ENCODE measurements around the gene RAD54L. TPM values are rescaled to one million over a fixed set of nuclear protein-coding genes. Genes with fewer than 3 reads are reported as not detected.

The RAD54L gene
- total and polyA plus RNA-seq, 2 experiments from 2014 or later, result 4.2 to 6.2 TPM

GRCh38 chr1:46278807-46279206 lies 31.2 kb downstream of the RAD54L start:
- H2AFZ ChIP-seq, result no peak overlapping the region
- no peak for DNase-seq (ENCODE audit: low spot score)
- TF ChIP-seq EZH2 (IDR thresholded peaks at IDR 0.05; ENCODE audit: borderline replicate concordance), result no peak
- TF ChIP-seq EZH2phosphoT487 (IDR thresholded peaks at IDR 0.05; ENCODE audit: low read depth, severe bottlenecking, unreplicated experiment), result no peak
- TF ChIP-seq CTCF (IDR thresholded peaks at IDR 0.05; ENCODE audit: poor library complexity), result no peak
- no peaks in the 10 kb centered on the region for H3K36me3 ChIP-seq (replicated peaks; ENCODE audit: insufficient read depth, low read depth)
- H3K9me3 ChIP-seq (ENCODE audit: low read depth), result no peaks in the 10 kb centered on the region
- no peaks in the 10 kb centered on the region for H4K20me1 ChIP-seq (ENCODE audit: insufficient read depth, poor library complexity, severe bottlenecking)
- H3K27ac ChIP-seq, result no peak overlapping the region
- H3K27me3 ChIP-seq, result no peaks in the 10 kb centered on the region
- no peaks in the 10 kb centered on the region for H3K79me2 ChIP-seq
- WGBS (ENCODE audit: low lambda C conversion rate, missing lambda C conversion rate), result 94% methylated on average over 12 of the region's 12 CpGs
- no peaks in the 10 kb centered on the region for H3K4me1 ChIP-seq (ENCODE audit: insufficient read depth)
- no peak overlapping the region for H3K4me3 ChIP-seq
- H3K9me2 ChIP-seq (replicated peaks; ENCODE audit: insufficient read depth), result no peaks in the 10 kb centered on the region
- H3K4me2 ChIP-seq, result no peak overlapping the region

- Histone ChIP-seq H3K36me3 (replicated peaks; ENCODE audit: insufficient read depth, low read depth) (no peaks in the 10 kb centered on the region), H3K4me2 (no peak overlapping the region), H3K27ac (no peak overlapping the region), H2AFZ (no peak overlapping the region), H4K20me1 (ENCODE audit: insufficient read depth, poor library complexity, severe bottlenecking) (peaks cover 7% of the 10 kb centered on the region), H3K9me2 (replicated peaks; ENCODE audit: insufficient read depth) (no peaks in the 10 kb centered on the region), H3K4me3 (no peak overlapping the region), H3K79me2 (peaks cover 5% of the 10 kb centered on the region), H3K4me1 (ENCODE audit: insufficient read depth) (no peaks in the 10 kb centered on the region), H3K9me3 (ENCODE audit: low read depth) (no peaks in the 10 kb centered on the region), H3K27me3 (no peaks in the 10 kb centered on the region)
- DNase-seq (ENCODE audit: low spot score), result no peak
- 98% methylated on average over 3 of the region's 3 CpGs for WGBS (ENCODE audit: low lambda C conversion rate, missing lambda C conversion rate)
- TF ChIP-seq EZH2phosphoT487 (IDR thresholded peaks at IDR 0.05; ENCODE audit: low read depth, severe bottlenecking, unreplicated experiment), result no peak
- no peak for TF ChIP-seq EZH2 (IDR thresholded peaks at IDR 0.05; ENCODE audit: borderline replicate concordance)
- no peak for TF ChIP-seq CTCF (IDR thresholded peaks at IDR 0.05; ENCODE audit: poor library complexity)
Observed at GRCh38 chr1:46280092-46280491, 32.5 kb downstream of the RAD54L start.

GRCh38 chr1:46281021-46281420 lies 33.5 kb downstream of the RAD54L start:
- 95% methylated on average over 14 of the region's 14 CpGs for WGBS (ENCODE audit: low lambda C conversion rate, missing lambda C conversion rate)
- H3K4me3 ChIP-seq, result no peak overlapping the region
- H3K27me3 ChIP-seq, result no peaks in the 10 kb centered on the region
- H2AFZ ChIP-seq, result no peak overlapping the region
- no peaks in the 10 kb centered on the region for H3K36me3 ChIP-seq (replicated peaks; ENCODE audit: insufficient read depth, low read depth)
- H3K27ac ChIP-seq, result no peak overlapping the region
- H3K9me3 ChIP-seq (ENCODE audit: low read depth), result no peaks in the 10 kb centered on the region
- peaks cover 10% of the 10 kb centered on the region for H4K20me1 ChIP-seq (ENCODE audit: insufficient read depth, poor library complexity, severe bottlenecking)
- H3K79me2 ChIP-seq, result peaks cover 5% of the 10 kb centered on the region
- no peak for DNase-seq (ENCODE audit: low spot score)
- TF ChIP-seq EZH2phosphoT487 (IDR thresholded peaks at IDR 0.05; ENCODE audit: low read depth, severe bottlenecking, unreplicated experiment), result no peak
- no peak for TF ChIP-seq CTCF (IDR thresholded peaks at IDR 0.05; ENCODE audit: poor library complexity)
- TF ChIP-seq EZH2 (IDR thresholded peaks at IDR 0.05; ENCODE audit: borderline replicate concordance), result no peak
- no peaks in the 10 kb centered on the region for H3K4me1 ChIP-seq (ENCODE audit: insufficient read depth)
- no peaks in the 10 kb centered on the region for H3K9me2 ChIP-seq (replicated peaks; ENCODE audit: insufficient read depth)
- H3K4me2 ChIP-seq, result no peak overlapping the region

GRCh38 chr1:46284058-46284457 lies 36.5 kb downstream of the RAD54L start:
- H3K36me3 ChIP-seq (replicated peaks; ENCODE audit: insufficient read depth, low read depth), result no peaks in the 10 kb centered on the region

More at GRCh38 chr1:46284058-46284457, 36.5 kb downstream of the RAD54L start:
- WGBS (ENCODE audit: low lambda C conversion rate, missing lambda C conversion rate), result 89% methylated on average over 1 of the region's 1 CpG
- TF ChIP-seq CTCF (IDR thresholded peaks at IDR 0.05; ENCODE audit: poor library complexity) (no peak), EZH2phosphoT487 (IDR thresholded peaks at IDR 0.05; ENCODE audit: low read depth, severe bottlenecking, unreplicated experiment) (no peak), EZH2 (IDR thresholded peaks at IDR 0.05; ENCODE audit: borderline replicate concordance) (no peak)
- H3K9me2 ChIP-seq (replicated peaks; ENCODE audit: insufficient read depth), result no peaks in the 10 kb centered on the region
- H3K9me3 ChIP-seq (ENCODE audit: low read depth), result no peaks in the 10 kb centered on the region
- H3K4me2 ChIP-seq, result no peak overlapping the region
- no peak overlapping the region for H3K4me3 ChIP-seq
- no peak overlapping the region for H3K27ac ChIP-seq
- H3K4me1 ChIP-seq (ENCODE audit: insufficient read depth), result no peaks in the 10 kb centered on the region
- H2AFZ ChIP-seq, result no peak overlapping the region
- H3K79me2 ChIP-seq, result peaks cover 5% of the 10 kb centered on the region
- no peaks in the 10 kb centered on the region for H3K27me3 ChIP-seq
- peaks cover 10% of the 10 kb centered on the region for H4K20me1 ChIP-seq (ENCODE audit: insufficient read depth, poor library complexity, severe bottlenecking)
- no peak for DNase-seq (ENCODE audit: low spot score)

All from hepatocyte (in vitro differentiated cells).